ES-I3 (cell line): ENCODE data around the gene SNX7.

Experiments
- H3K36me3 ChIP-seq: 2 replicates; pipeline ENCODE4 v1.6.1; 2013; ENCODE audit warnings: mild to moderate bottlenecking, low read length, control low read depth, moderate library complexity; ENCODE audit not compliant: insufficient read depth
- H3K4me1 ChIP-seq: 2 replicates; pipeline ENCODE4 v1.6.1; 2013; ENCODE audit warnings: mild to moderate bottlenecking, control low read depth, low read length; ENCODE audit not compliant: insufficient read depth
- H3K9ac ChIP-seq: 2 replicates; pipeline ENCODE4 v1.6.1; 2013; ENCODE audit warnings: low read depth, mild to moderate bottlenecking, low read length, moderate library complexity
- H3K9me3 ChIP-seq: 2 replicates; pipeline ENCODE4 v1.6.1; 2013; ENCODE audit warnings: mild to moderate bottlenecking, low read length, moderate library complexity; ENCODE audit not compliant: control insufficient read depth, insufficient read depth

Gene SNX7

GRCh38 chr1:98707556-98707955 is 46.0 kb downstream of the SNX7 start:
- no peaks in the 10 kb centered on the region for H3K36me3 ChIP-seq
- no peaks in the 10 kb centered on the region for H3K4me1 ChIP-seq
- H3K9me3 ChIP-seq: no peaks in the 10 kb centered on the region
- no peak overlapping the region for H3K9ac ChIP-seq

GRCh38 chr1:98709906-98710305 is 48.4 kb downstream of the SNX7 start:
- H3K9ac ChIP-seq: no peak overlapping the region
- no peaks in the 10 kb centered on the region for H3K4me1 ChIP-seq
- H3K9me3 ChIP-seq: no peaks in the 10 kb centered on the region
- H3K36me3 ChIP-seq: no peaks in the 10 kb centered on the region

GRCh38 chr1:98723574-98723973 is 62.1 kb downstream of the SNX7 start:
- Histone ChIP-seq H3K36me3 (no peaks in the 10 kb centered on the region), H3K9me3 (no peaks in the 10 kb centered on the region), H3K4me1 (no peaks in the 10 kb centered on the region), H3K9ac (no peak overlapping the region)

- H3K9me3 ChIP-seq: no peaks in the 10 kb centered on the region
- no peaks in the 10 kb centered on the region for H3K36me3 ChIP-seq
- no peaks in the 10 kb centered on the region for H3K4me1 ChIP-seq
- H3K9ac ChIP-seq: no peak overlapping the region
Observed at GRCh38 chr1:98732985-98733781, 71.7 kb downstream of the SNX7 start.

DNA sequence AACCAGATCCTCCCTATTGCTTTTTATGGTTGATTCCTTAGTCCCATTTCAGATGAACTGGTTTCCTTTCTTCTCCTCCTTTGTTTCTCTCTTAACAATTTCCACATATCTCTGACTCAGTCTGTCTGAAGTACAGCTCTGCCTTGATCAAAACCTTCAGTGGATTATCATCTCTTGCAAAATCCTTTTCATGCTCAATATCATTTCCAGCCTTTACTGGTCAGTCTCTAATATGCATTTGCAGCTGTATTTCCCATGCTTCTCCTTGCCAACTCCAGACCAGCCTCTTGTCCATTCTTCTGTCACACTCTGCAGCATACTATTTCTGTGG is 72.2 kb downstream of the SNX7 start:
- Histone ChIP-seq H3K9me3 (no peaks in the 10 kb centered on the region), H3K36me3 (no peaks in the 10 kb centered on the region), H3K9ac (no peak overlapping the region), H3K4me1 (no peaks in the 10 kb centered on the region)

GRCh38 chr1:98735756-98736155 is 74.2 kb downstream of the SNX7 start:
- H3K4me1 ChIP-seq: no peaks in the 10 kb centered on the region
- no peaks in the 10 kb centered on the region for H3K9me3 ChIP-seq
- H3K9ac ChIP-seq: no peak overlapping the region
- no peaks in the 10 kb centered on the region for H3K36me3 ChIP-seq

DNA sequence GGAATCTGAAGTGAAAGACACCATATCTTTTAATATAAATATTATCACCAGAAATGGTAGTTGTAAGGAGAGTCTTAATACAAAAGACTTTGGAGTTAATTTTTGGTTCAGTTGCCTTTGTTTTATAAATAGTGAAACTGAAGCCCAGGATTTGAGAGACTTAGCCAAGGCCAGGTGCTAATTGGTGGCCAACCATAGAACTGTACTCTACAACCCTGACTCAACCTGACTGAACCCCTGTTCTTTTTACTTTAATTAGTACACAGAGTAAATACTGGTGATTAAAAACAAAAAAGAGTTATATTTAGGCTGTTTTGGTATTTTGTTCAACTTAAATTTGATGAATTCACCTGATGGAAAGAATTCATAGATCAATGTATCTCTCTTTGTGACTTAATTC is 76.3 kb downstream of the SNX7 start:
- Histone ChIP-seq H3K4me1 (no peaks in the 10 kb centered on the region), H3K9ac (no peak overlapping the region), H3K36me3 (no peaks in the 10 kb centered on the region), H3K9me3 (no peaks in the 10 kb centered on the region)

GRCh38 chr1:98739762-98740161 is 78.2 kb downstream of the SNX7 start:
- H3K36me3 ChIP-seq: no peaks in the 10 kb centered on the region
- H3K4me1 ChIP-seq: no peaks in the 10 kb centered on the region
- H3K9me3 ChIP-seq: no peaks in the 10 kb centered on the region
- H3K9ac ChIP-seq: no peak overlapping the region

DNA sequence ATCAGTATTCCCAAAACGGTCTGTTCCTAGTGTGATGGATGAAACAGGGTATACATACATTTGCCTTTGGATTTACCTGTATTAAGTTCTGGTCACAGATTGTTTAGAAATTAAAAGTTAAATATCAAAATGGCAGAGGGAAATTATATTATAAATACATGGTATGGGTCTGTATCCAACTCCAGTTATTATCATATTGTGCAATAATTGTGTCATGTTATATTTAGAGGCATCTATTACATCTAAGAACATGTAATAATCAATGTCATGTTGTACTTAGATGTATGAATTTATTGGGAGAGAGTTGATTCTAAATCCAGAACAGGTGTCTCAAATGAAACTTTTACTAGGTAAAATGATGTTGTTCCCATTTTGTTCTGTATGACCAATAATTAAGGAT is 79.6 kb downstream of the SNX7 start:
- no peaks in the 10 kb centered on the region for H3K9me3 ChIP-seq
- H3K4me1 ChIP-seq: no peaks in the 10 kb centered on the region
- H3K9ac ChIP-seq: no peak overlapping the region
- no peaks in the 10 kb centered on the region for H3K36me3 ChIP-seq

- Histone ChIP-seq H3K9me3 (no peaks in the 10 kb centered on the region), H3K36me3 (no peaks in the 10 kb centered on the region), H3K9ac (no peak overlapping the region), H3K4me1 (no peaks in the 10 kb centered on the region)
Observed at GRCh38 chr1:98749152-98749756, 87.7 kb downstream of the SNX7 start.

- H3K36me3 ChIP-seq: no peaks in the 10 kb centered on the region
Observed at GRCh38 chr1:98754176-98754575, 92.7 kb downstream of the SNX7 start.

DNA sequence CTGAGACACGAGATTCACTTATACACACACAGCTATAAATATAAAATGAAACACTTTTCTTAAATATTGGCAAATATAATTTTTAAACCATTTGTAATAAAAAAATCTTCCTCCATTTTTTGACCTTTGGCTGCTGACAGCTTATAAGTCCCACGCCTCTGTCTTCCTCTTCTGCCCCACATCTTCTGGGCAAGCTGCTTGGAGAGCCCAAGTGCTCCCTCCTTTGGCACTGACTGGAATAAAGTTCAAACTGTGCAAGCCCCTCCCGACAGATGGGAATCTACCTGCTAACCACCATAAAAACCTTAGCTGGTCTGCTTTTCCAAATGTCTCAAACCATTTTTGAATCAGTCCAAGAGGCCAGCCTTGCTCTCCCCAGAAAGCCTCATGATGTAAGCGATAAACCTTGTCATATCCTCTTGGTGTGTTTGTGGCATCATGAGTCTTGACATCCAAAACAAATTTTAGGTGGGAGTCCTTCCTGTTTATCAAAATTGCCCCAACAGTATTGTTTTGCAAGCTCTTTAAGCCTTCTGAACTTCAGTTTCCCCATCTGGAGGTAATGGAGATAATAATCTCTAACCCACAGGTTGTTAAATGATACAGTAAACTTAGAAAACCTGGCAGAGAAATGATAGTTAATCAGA is 99.8 kb downstream of the SNX7 start:
- H3K9me3 ChIP-seq: no peaks in the 10 kb centered on the region
- H3K9ac ChIP-seq: no peak overlapping the region
- H3K4me1 ChIP-seq: no peaks in the 10 kb centered on the region
- H3K36me3 ChIP-seq: no peaks in the 10 kb centered on the region

More at GRCh38 chr1:98754176-98754575, 92.7 kb downstream of the SNX7 start:
- no peaks in the 10 kb centered on the region for H3K4me1 ChIP-seq
- no peaks in the 10 kb centered on the region for H3K9me3 ChIP-seq
- no peak overlapping the region for H3K9ac ChIP-seq

- Histone ChIP-seq H3K9ac (no peak overlapping the region), H3K36me3 (no peaks in the 10 kb centered on the region), H3K4me1 (no peaks in the 10 kb centered on the region), H3K9me3 (no peaks in the 10 kb centered on the region)
Observed at GRCh38 chr1:98763488-98764150, 102.1 kb downstream of the SNX7 start.

GRCh38 chr1:98764485-98764884 is 103.0 kb downstream of the SNX7 start:
- no peak overlapping the region for H3K9ac ChIP-seq
- H3K9me3 ChIP-seq: no peaks in the 10 kb centered on the region
- H3K4me1 ChIP-seq: no peaks in the 10 kb centered on the region
- no peaks in the 10 kb centered on the region for H3K36me3 ChIP-seq

DNA sequence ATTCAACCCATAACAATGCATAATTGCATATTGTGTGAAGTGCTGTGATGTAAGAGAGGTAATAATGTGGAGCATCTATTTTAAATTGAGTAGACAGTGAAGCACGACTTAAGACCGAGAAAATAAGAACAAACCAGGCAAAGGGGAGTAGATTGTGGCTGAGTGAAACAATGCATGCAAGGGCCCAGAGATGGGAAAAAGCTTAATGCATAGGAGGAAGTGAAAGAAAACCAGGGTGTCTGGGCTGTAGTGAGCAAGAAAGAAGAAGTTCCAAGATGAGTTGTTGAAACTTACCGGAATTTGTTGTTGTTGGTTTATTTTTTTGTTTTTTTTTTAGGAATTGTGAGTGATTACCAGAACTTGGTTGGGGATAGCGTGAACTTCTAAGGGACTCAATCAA is 104.7 kb downstream of the SNX7 start:
- Histone ChIP-seq H3K9me3 (no peaks in the 10 kb centered on the region), H3K36me3 (no peaks in the 10 kb centered on the region), H3K4me1 (no peaks in the 10 kb centered on the region), H3K9ac (no peak overlapping the region)
